Liver (tissue), 9 donors: Measurements from ENCODE around the gene MYOT. TPM values are rescaled to one million over a fixed set of nuclear protein-coding genes. Genes with fewer than 3 reads are reported as not detected.

Experiments used
- DNase-seq: peaks from one replicate; pipeline ENCODE4 v3.0.0-alpha.2; 2017; ENCODE audit warnings: low spot score
- H3K27ac ChIP-seq, 2 donors: one replicate each; pipeline ENCODE4 v1.7.0; 2013; ENCODE audit warnings: inconsistent platforms in 2 of 2, low read length in 2 of 2, control low read depth in 1 of 2, low read depth in 1 of 2, mild to moderate bottlenecking in 1 of 2
- H3K27me3 ChIP-seq, 4 donors: one replicate each; pipeline versions ENCODE4 v1.6.1 to v1.7.0; 2013; ENCODE audit warnings: low read length in 3 of 4, inconsistent platforms in 1 of 4, mild to moderate bottlenecking in 1 of 4, moderate library complexity in 1 of 4; ENCODE audit not compliant: control insufficient read depth in 4 of 4, insufficient read depth in 4 of 4
- H3K36me3 ChIP-seq, 4 donors: one replicate each; pipeline versions ENCODE4 v1.6.1 to v1.7.0; 2013; ENCODE audit warnings: low read length in 3 of 4, mild to moderate bottlenecking in 3 of 4, low read depth in 1 of 4, moderate library complexity in 1 of 4; ENCODE audit not compliant: control insufficient read depth in 4 of 4, insufficient read depth in 3 of 4
- H3K4me1 ChIP-seq, 4 donors: one replicate each; pipeline versions ENCODE4 v1.6.1 to v1.7.0; 2013; ENCODE audit warnings: low read length in 3 of 4, mild to moderate bottlenecking in 3 of 4, moderate library complexity in 1 of 4; ENCODE audit not compliant: control insufficient read depth in 4 of 4, insufficient read depth in 4 of 4
- H3K4me3 ChIP-seq, 3 donors: one replicate each; pipeline versions ENCODE4 v1.6.1 to v1.7.0; 2013; ENCODE audit warnings: low read length in 3 of 3, control low read depth in 1 of 3, low read depth in 1 of 3, mild to moderate bottlenecking in 1 of 3
- H3K9ac ChIP-seq, 2 donors: one replicate each; pipeline ENCODE4 v1.7.0; 2013; ENCODE audit warnings: low read length in 2 of 2, mild to moderate bottlenecking in 2 of 2, moderate library complexity in 2 of 2, control low read depth in 1 of 2, low read depth in 1 of 2
- H3K9me3 ChIP-seq, 4 donors: one replicate each; pipeline versions ENCODE4 v1.6.1 to v1.7.0; 2013; ENCODE audit warnings: low read length in 3 of 4; ENCODE audit not compliant: control insufficient read depth in 4 of 4
- ATF3 ChIP-seq: IDR thresholded peaks from 2 replicates; pipeline ENCODE4 v1.6.1; 2016; ENCODE audit warnings: antibody characterized with exemption
- CTCF ChIP-seq: fragments of 150-350 bp; IDR thresholded peaks from 2 replicates; pipeline ENCODE4 v1.5.1; 2017; ENCODE audit warnings: improper control_type of control experiment, low read depth, low read length; ENCODE audit not compliant: missing input control
- EGR1 ChIP-seq, 2 donors: IDR thresholded peaks; 2 replicates each; pipeline ENCODE4 v1.6.1; 2016 to 2018; ENCODE audit warnings: antibody characterized with exemption in 2 of 2, low read depth in 2 of 2
- FOXA1 ChIP-seq: IDR thresholded peaks from 2 replicates; pipeline ENCODE4 v1.6.1; 2016; ENCODE audit warnings: antibody characterized with exemption
- FOXA2 ChIP-seq: IDR thresholded peaks from 2 replicates; pipeline ENCODE4 v1.6.1; 2016; ENCODE audit warnings: antibody characterized with exemption
- GABPA ChIP-seq, 2 donors: IDR thresholded peaks in 1 of 2; conservative IDR thresholded peaks in 1 of 2; 2 replicates each; pipeline ENCODE4 v1.6.1; 2016; ENCODE audit warnings: antibody characterized with exemption in 2 of 2, mild to moderate bottlenecking in 1 of 2, moderate library complexity in 1 of 2
- HNF4A ChIP-seq, 2 donors: conservative IDR thresholded peaks; 2 replicates each; pipeline ENCODE4 v1.6.1; 2016; ENCODE audit warnings: antibody characterized with exemption in 2 of 2, mild to moderate bottlenecking in 2 of 2
- HNF4G ChIP-seq: IDR thresholded peaks from 2 replicates; pipeline ENCODE4 v1.6.1; 2016; ENCODE audit warnings: antibody characterized with exemption
- JUND ChIP-seq, 2 donors: IDR thresholded peaks; 2 replicates each; pipeline ENCODE4 v1.6.1; 2016; ENCODE audit warnings: antibody characterized with exemption in 2 of 2
- NR2F2 ChIP-seq: IDR thresholded peaks from 2 replicates; pipeline ENCODE4 v1.6.1; 2016; ENCODE audit warnings: antibody characterized with exemption
- REST ChIP-seq: IDR thresholded peaks from 2 replicates; pipeline ENCODE4 v1.6.1; 2016; ENCODE audit warnings: antibody characterized with exemption, mild to moderate bottlenecking
- RXRA ChIP-seq, 2 donors: IDR thresholded peaks; 2 replicates each; pipeline ENCODE4 v1.6.1; 2017 to 2018; ENCODE audit warnings: antibody characterized with exemption in 2 of 2, mild to moderate bottlenecking in 1 of 2
- SP1 ChIP-seq: IDR thresholded peaks from 2 replicates; pipeline ENCODE4 v1.6.1; 2018; ENCODE audit warnings: antibody characterized with exemption, mild to moderate bottlenecking
- TAF1 ChIP-seq: conservative IDR thresholded peaks from 2 replicates; pipeline ENCODE4 v1.6.1; 2016; ENCODE audit warnings: antibody characterized with exemption, mild to moderate bottlenecking
- YY1 ChIP-seq: IDR thresholded peaks from 2 replicates; pipeline ENCODE4 v1.6.1; 2016; ENCODE audit warnings: antibody characterized with exemption, mild to moderate bottlenecking
- ZBTB33 ChIP-seq: IDR thresholded peaks from 2 replicates; pipeline ENCODE4 v1.6.1; 2016; ENCODE audit warnings: antibody characterized with exemption
- WGBS: extraction: QIAGEN DNeasy Blood & Tissue Kit; methylation state at CpG from one replicate; pipeline ENCODE4 v1.1.7; 2013; 5-methylcytosine and 5-hydroxymethylcytosine counted together
- polyA plus RNA-seq, 2 donors: library from polyadenylated mRNA; stranded (reverse) in 1 of 2; unstranded in 1 of 2; fragments of 200-250 nt in 1 of 2; fragments of >200 nt in 1 of 2; fragmentation: Nextera tagmentation in 1 of 2; extraction: Ambion mirVana in 1 of 2; gene quantifications; one replicate each; pipeline versions ENCODE4 v1.2.1 to v1.2.3, GENCODE V29; 2013 to 2015
- total RNA-seq, 2 donors: library from RNA; depleted of rRNA; stranded (reverse); fragments of >200 nt; gene quantifications; one replicate each; pipeline ENCODE4 v1.2.3, GENCODE V29; 2014
- donor health status: healthy.
- donor health status: healthy.
- donor health status: healthy.
- donor health status: healthy.
- donor health status: healthy.

The MYOT gene
- total and polyA plus RNA-seq, 4 donors, result 0.05 to 1.3 (median 0.34) TPM

- DNase-seq, result no peak
- H3K9me3 ChIP-seq, result peaks cover 0 to 4% (median 3%) of the 10 kb centered on the region in 4 donors
- H3K27me3 ChIP-seq, result no peaks in the 10 kb centered on the region
- WGBS, result 92% methylated on average over 1 of the region's 1 CpG
- H3K4me1 ChIP-seq, result no peaks in the 10 kb centered on the region
- H3K36me3 ChIP-seq, result no peaks in the 10 kb centered on the region
- no peak overlapping the region for H3K27ac ChIP-seq
- H3K4me3 ChIP-seq, result no peak overlapping the region
- H3K9ac ChIP-seq, result no peak overlapping the region
- no peak for TF ChIP-seq RXRA (IDR thresholded peaks at IDR 0.05)
- TF ChIP-seq JUND (IDR thresholded peaks at IDR 0.05), result no peak
- no peak for TF ChIP-seq GABPA (IDR thresholded peaks at IDR 0.05 in 1 of 2, conservative IDR thresholded peaks at IDR 0.05 in 1 of 2)
- TF ChIP-seq TAF1, result no peak
- no peak for TF ChIP-seq YY1
- no peak for TF ChIP-seq EGR1 (IDR thresholded peaks at IDR 0.05; ENCODE audit: low read depth in 2 of 2)
- no peak for TF ChIP-seq NR2F2
- TF ChIP-seq CTCF, result no peak
- TF ChIP-seq ATF3, result no peak
- no peak for TF ChIP-seq ZBTB33
- TF ChIP-seq FOXA1, result no peak
- no peak for TF ChIP-seq SP1
- no peak for TF ChIP-seq HNF4A (conservative IDR thresholded peaks at IDR 0.05)
- TF ChIP-seq HNF4G, result no peak
- TF ChIP-seq REST, result no peak
These were observed 49.3 kb downstream of the MYOT start for GRCh38 chr5:137916923-137917322.

- Histone ChIP-seq H3K9me3 (no peaks in the 10 kb centered on the region), H3K27me3 (no peaks in the 10 kb centered on the region), H3K9ac (no peak overlapping the region), H3K4me1 (no peaks in the 10 kb centered on the region), H3K4me3 (no peak overlapping the region), H3K27ac (no peak overlapping the region), H3K36me3 (no peaks in the 10 kb centered on the region)
- no peak for TF ChIP-seq FOXA2
- no peak for TF ChIP-seq ZBTB33
- TF ChIP-seq GABPA (IDR thresholded peaks at IDR 0.05 in 1 of 2, conservative IDR thresholded peaks at IDR 0.05 in 1 of 2), result no peak
- no peak for TF ChIP-seq HNF4G
- TF ChIP-seq SP1, result no peak
- TF ChIP-seq NR2F2, result no peak
- TF ChIP-seq FOXA1, result no peak
- WGBS, result 80% methylated on average over 3 of the region's 3 CpGs
- DNase-seq, result no peak
These were observed 54.3 kb downstream of the MYOT start for GRCh38 chr5:137921931-137922330.
